ENCODE data around the gene TRIM44.

DNA sequence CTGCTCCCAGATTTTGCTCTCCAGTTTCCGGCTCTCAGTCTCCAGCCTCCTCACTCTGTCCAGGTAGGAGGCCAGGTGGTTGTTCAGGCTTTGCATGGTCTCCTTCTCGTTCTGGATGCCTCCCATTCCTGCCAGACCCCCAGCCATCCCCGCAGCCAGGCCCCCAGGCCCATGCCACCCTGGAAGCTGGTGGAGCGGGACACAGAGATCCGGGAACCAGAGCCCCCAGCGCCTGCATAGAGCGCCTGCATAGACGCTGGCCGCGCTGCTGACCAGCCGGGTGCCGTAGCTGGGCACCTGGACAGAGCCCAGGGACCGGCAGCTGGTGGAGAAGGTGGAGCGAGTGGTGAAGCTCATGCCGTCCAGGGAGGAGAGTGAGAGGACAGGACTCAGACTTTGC is 198.6 kb downstream of the TRIM44 start:
- TF ChIP-seq, protein P1, sequence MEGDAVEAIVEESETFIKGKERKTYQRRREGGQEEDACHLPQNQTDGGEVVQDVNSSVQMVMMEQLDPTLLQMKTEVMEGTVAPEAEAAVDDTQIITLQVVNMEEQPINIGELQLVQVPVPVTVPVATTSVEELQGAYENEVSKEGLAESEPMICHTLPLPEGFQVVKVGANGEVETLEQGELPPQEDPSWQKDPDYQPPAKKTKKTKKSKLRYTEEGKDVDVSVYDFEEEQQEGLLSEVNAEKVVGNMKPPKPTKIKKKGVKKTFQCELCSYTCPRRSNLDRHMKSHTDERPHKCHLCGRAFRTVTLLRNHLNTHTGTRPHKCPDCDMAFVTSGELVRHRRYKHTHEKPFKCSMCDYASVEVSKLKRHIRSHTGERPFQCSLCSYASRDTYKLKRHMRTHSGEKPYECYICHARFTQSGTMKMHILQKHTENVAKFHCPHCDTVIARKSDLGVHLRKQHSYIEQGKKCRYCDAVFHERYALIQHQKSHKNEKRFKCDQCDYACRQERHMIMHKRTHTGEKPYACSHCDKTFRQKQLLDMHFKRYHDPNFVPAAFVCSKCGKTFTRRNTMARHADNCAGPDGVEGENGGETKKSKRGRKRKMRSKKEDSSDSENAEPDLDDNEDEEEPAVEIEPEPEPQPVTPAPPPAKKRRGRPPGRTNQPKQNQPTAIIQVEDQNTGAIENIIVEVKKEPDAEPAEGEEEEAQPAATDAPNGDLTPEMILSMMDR (IDR thresholded peaks at IDR 0.05), result no peak
- no peak for TF ChIP-seq POLR2A (IDR thresholded peaks at IDR 0.05)
- no peak for TF ChIP-seq EP300 (IDR thresholded peaks at IDR 0.05)
